A673 (cell line): ENCODE results near the gene OR4X2. TPM values are rescaled to one million over a fixed set of nuclear protein-coding genes. Genes with fewer than 3 reads are reported as not detected.
"Not testable (repeated sequence)": the region's sequence is repeated elsewhere in the genome, so short reads cannot be mapped to it uniquely, and the experiment has no call there.

Experiments used
- BruUV-seq: library from RNA; stranded (reverse); fragments of 400-500 nt; replicated peaks from 2 replicates; lab custom pipeline; 2021; lab: Mats Ljungman, UMichigan
- CTCF ChIA-PET: fragments of 300-600 bp; sonication (Branson Sonifier 250); formaldehyde crosslinking; loops from one replicate; lab custom pipeline; 2022; ENCODE audit warnings: antibody characterized with exemption; lab: Charles Lee
- POLR2A ChIA-PET: fragments of 300-600 bp; sonication (Branson Sonifier 250); formaldehyde crosslinking; loops from one replicate; lab custom pipeline; 2022; ENCODE audit warnings: antibody characterized with exemption; ENCODE audit not compliant: low non-redundant PET; lab: Charles Lee
- DNase-seq: peaks from one replicate; pipeline ENCODE4 v3.0.0-alpha.2; 2015; ENCODE audit warnings: low spot score
- H3K27ac ChIP-seq: fragments of 200-600 bp; sonication (generic); 2 replicates; pipeline ENCODE4 v1.5.1; 2016; ENCODE audit warnings: mixed run types, low read depth, mild to moderate bottlenecking, mixed read lengths, antibody characterized with exemption, low read length; ENCODE audit not compliant: poor library complexity, severe bottlenecking
- H3K27me3 ChIP-seq: fragments of 200-600 bp; sonication (generic); replicated peaks from 2 replicates; pipeline ENCODE4 v1.6.1; 2017; ENCODE audit warnings: mixed run types, low read depth, mild to moderate bottlenecking, mixed read lengths, antibody characterized with exemption, low read length; ENCODE audit not compliant: insufficient read depth, poor library complexity
- H3K36me3 ChIP-seq: fragments of 200-600 bp; sonication (generic); 2 replicates; pipeline ENCODE4 v1.6.1; 2016; ENCODE audit warnings: mixed run types, mild to moderate bottlenecking, mixed read lengths, antibody characterized with exemption, low read length; ENCODE audit not compliant: insufficient read depth, poor library complexity, severe bottlenecking
- H3K4me1 ChIP-seq: fragments of 200-600 bp; sonication (generic); 2 replicates; pipeline ENCODE4 v1.6.1; 2017; ENCODE audit warnings: mixed run types, mild to moderate bottlenecking, mixed read lengths, antibody characterized with exemption, low read length; ENCODE audit not compliant: insufficient read depth, poor library complexity, severe bottlenecking
- H3K4me3 ChIP-seq: fragments of 200-600 bp; sonication (generic); 2 replicates; pipeline ENCODE4 v1.5.1; 2016; ENCODE audit warnings: low read depth, mixed run types, mild to moderate bottlenecking, mixed read lengths, low read length; ENCODE audit not compliant: poor library complexity, severe bottlenecking
- H3K9me3 ChIP-seq: fragments of 200-600 bp; sonication (generic); 2 replicates; pipeline ENCODE4 v1.6.1; 2016; ENCODE audit warnings: mixed run types, low read depth, mild to moderate bottlenecking, mixed read lengths, antibody characterized with exemption, low read length; ENCODE audit not compliant: poor library complexity, severe bottlenecking
- EZH2 ChIP-seq: fragments of 200-600 bp; sonication (generic); IDR thresholded peaks from 2 replicates; pipeline ENCODE4 v1.6.1; 2017; ENCODE audit warnings: borderline replicate concordance, low read depth, mild to moderate bottlenecking, mixed read lengths, antibody characterized with exemption, low read length; ENCODE audit not compliant: poor library complexity, severe bottlenecking
- intact Hi-C: fragments of 100-400 bp; cut with micrococcal nuclease; formaldehyde crosslinking; loops from one replicate; pipeline ENCODE4 v1.10.0; 2022; ENCODE audit not compliant: unreplicated experiment
- total RNA-seq: library from RNA; stranded (reverse); gene quantifications from 2 replicates; pipeline ENCODE4 v1.2.3, GENCODE V29; 2021
- TF ChIP-seq, protein P1 (sequence below): fragments of 300-800, 200-600 bp; sonication (generic); conservative IDR thresholded peaks from 2 replicates; pipeline ENCODE4 v1.5.1; 2017; ENCODE audit warnings: low read depth, mild to moderate bottlenecking, antibody characterized with exemption, low read length, moderate library complexity, mixed read lengths

Gene OR4X2
- total RNA-seq, 1 experiment from 2014 or later = not detected

- CTCF ChIA-PET = no interaction called here
- no TSS peak for BruUV-seq
- Histone ChIP-seq H3K27ac (no peak within 1 kb of the TSS), H3K4me3 (no peak within 1 kb of the TSS), H3K36me3 (no peaks in the 10 kb centered on the region), H3K4me1 (no peaks in the 10 kb centered on the region), H3K9me3 (no peaks in the 10 kb centered on the region), H3K27me3 (peaks cover 10% of the 10 kb centered on the region)
- no peak for DNase-seq
- no peak for TF ChIP-seq EZH2
- TF ChIP-seq, protein P1, sequence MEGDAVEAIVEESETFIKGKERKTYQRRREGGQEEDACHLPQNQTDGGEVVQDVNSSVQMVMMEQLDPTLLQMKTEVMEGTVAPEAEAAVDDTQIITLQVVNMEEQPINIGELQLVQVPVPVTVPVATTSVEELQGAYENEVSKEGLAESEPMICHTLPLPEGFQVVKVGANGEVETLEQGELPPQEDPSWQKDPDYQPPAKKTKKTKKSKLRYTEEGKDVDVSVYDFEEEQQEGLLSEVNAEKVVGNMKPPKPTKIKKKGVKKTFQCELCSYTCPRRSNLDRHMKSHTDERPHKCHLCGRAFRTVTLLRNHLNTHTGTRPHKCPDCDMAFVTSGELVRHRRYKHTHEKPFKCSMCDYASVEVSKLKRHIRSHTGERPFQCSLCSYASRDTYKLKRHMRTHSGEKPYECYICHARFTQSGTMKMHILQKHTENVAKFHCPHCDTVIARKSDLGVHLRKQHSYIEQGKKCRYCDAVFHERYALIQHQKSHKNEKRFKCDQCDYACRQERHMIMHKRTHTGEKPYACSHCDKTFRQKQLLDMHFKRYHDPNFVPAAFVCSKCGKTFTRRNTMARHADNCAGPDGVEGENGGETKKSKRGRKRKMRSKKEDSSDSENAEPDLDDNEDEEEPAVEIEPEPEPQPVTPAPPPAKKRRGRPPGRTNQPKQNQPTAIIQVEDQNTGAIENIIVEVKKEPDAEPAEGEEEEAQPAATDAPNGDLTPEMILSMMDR = no peak
- POLR2A ChIA-PET = no interaction called here
- intact Hi-C loops = loop anchor here (10.0 kb wide), 1 partner anchor 1778 kb away; no protein-coding TSS in a partner anchor
These were observed 28.4 kb upstream of the OR4X2 start, which contains the start of gene OR4B1 for GRCh38 chr11:48216510-48216909. Gene OR4B1 (plus strand): TSS chr11:48216810. CDS start chr11:48216810, 0 bp downstream.

DNA sequence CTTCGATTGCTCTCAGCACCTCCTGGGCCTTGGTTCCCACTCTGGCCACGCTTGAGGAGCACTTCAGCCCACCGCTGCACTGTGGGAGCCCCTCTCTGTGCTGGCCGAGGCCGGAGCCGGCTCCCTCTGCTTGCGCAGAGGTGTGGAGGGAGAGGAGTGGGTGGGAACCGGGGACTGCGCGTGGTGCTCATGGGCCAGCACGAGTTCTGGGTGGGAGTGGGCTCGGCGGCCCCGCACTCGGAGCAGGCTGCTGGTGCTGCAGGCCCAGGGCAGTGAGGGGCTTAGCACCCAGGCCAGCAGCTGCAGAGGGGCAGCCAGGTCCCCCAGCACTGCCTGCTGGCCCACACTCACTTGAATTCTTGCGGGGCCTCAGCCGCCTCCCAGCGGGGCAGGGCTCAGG is 16.1 kb upstream of the OR4X2 start:
- Histone ChIP-seq H3K9me3 (no peaks in the 10 kb centered on the region), H3K36me3 (no peaks in the 10 kb centered on the region), H3K27me3 (no peaks in the 10 kb centered on the region), H3K4me1 (no peaks in the 10 kb centered on the region), H3K27ac (no peak overlapping the region), H3K4me3 (no peak overlapping the region)
- POLR2A ChIA-PET = no interaction called here
- DNase-seq = no peak
- TF ChIP-seq, protein P1 = no peak
- intact Hi-C loops = no loop called here
- no TSS peak for BruUV-seq
- CTCF ChIA-PET = no interaction called here

- DNase-seq, H3K27ac ChIP-seq, CTCF ChIA-PET, H3K9me3 ChIP-seq, H3K27me3 ChIP-seq, BruUV-seq, H3K36me3 ChIP-seq, intact Hi-C loops, H3K4me1 ChIP-seq, H3K4me3 ChIP-seq, POLR2A ChIA-PET: not testable (repeated sequence)
These were observed 14.8 kb upstream of the OR4X2 start for GRCh38 chr11:48230057-48230456.

DNA sequence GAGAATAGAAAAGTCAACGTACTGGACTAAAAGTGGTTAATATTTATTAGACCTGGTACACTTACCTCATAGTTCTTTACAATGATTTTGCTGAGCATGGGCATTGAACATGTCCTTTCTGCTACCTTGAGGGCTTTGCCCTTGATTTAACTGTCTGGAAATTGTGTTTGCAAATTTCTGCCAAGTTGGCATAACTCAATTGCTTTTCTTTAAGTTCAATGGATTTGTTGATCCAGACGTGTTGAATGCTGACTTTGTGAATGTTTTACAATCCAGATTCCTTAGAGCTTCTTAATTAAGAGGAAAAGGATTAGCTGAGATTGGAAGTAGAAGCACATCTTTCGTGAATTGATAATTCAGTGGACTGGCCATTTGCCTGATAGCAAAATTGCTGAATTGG is 7.2 kb upstream of the OR4X2 start:
- Histone ChIP-seq H3K4me3 (no peak overlapping the region), H3K9me3 (no peaks in the 10 kb centered on the region), H3K27me3 (no peaks in the 10 kb centered on the region), H3K4me1 (no peaks in the 10 kb centered on the region), H3K27ac (no peak overlapping the region), H3K36me3 (no peaks in the 10 kb centered on the region)
- POLR2A ChIA-PET = no interaction called here
- intact Hi-C loops = no loop called here
- no peak for TF ChIP-seq EZH2
- TF ChIP-seq, protein P1 = no peak
- no TSS peak for BruUV-seq
- DNase-seq = no peak
- CTCF ChIA-PET = no interaction called here
